NCI-H1694 (cell line): ENCODE data around the gene ZNF423.

Experiments used
- DNase-seq: peaks from one replicate; lab custom pipeline; 2025; lab: John Stamatoyannopoulos, UW

ZNF423 gene

GRCh38 chr16:49639739-49640431, 216.0 kb downstream of the ZNF423 start:
- DNase-seq, result no peak

- DNase-seq, result no peak
These were observed 217.0 kb downstream of the ZNF423 start for GRCh38 chr16:49638673-49639610.

- no peak for DNase-seq
These were observed 217.8 kb downstream of the ZNF423 start for GRCh38 chr16:49637933-49638672.

GRCh38 chr16:49637511-49637910, 218.4 kb downstream of the ZNF423 start:
- no peak for DNase-seq

GRCh38 chr16:49636608-49637007, 219.3 kb downstream of the ZNF423 start:
- no peak for DNase-seq

- no peak for DNase-seq
These were observed 220.0 kb downstream of the ZNF423 start for GRCh38 chr16:49635591-49636581.

- no peak for DNase-seq
These were observed 220.9 kb downstream of the ZNF423 start for GRCh38 chr16:49635009-49635350.

GRCh38 chr16:49634235-49635008, 221.5 kb downstream of the ZNF423 start:
- no peak for DNase-seq

GRCh38 chr16:49632795-49633184, 223.1 kb downstream of the ZNF423 start:
- no peak for DNase-seq

- no peak for DNase-seq
These were observed 223.7 kb downstream of the ZNF423 start for GRCh38 chr16:49632086-49632794.

GRCh38 chr16:49631187-49632041, 224.5 kb downstream of the ZNF423 start:
- DNase-seq, result no peak

- DNase-seq, result no peak
These were observed 225.1 kb downstream of the ZNF423 start for GRCh38 chr16:49630783-49631182.

GRCh38 chr16:49629851-49630250, 226.1 kb downstream of the ZNF423 start:
- DNase-seq, result no peak

- DNase-seq, result no peak
These were observed 227.8 kb downstream of the ZNF423 start for GRCh38 chr16:49628148-49628547.

- DNase-seq, result no peak
These were observed 230.4 kb downstream of the ZNF423 start for GRCh38 chr16:49625311-49626065.

GRCh38 chr16:49623501-49624266, 232.2 kb downstream of the ZNF423 start:
- no peak for DNase-seq
